ENCODE measurements around the gene GLUL.

- TF ChIP-seq CTCF (IDR thresholded peaks at IDR 0.05): no peak
- no peak for TF ChIP-seq POLR2A (IDR thresholded peaks at IDR 0.05)
Measured at GRCh38 chr1:182357171-182357570, 34.4 kb downstream of the GLUL start.
